NCI-H69 (cell line): ENCODE measurements around the gene LRSAM1.

Experiments
- DNase-seq: peaks from one replicate; lab custom pipeline; 2025; lab: John Stamatoyannopoulos, UW

LRSAM1 gene

DNA sequence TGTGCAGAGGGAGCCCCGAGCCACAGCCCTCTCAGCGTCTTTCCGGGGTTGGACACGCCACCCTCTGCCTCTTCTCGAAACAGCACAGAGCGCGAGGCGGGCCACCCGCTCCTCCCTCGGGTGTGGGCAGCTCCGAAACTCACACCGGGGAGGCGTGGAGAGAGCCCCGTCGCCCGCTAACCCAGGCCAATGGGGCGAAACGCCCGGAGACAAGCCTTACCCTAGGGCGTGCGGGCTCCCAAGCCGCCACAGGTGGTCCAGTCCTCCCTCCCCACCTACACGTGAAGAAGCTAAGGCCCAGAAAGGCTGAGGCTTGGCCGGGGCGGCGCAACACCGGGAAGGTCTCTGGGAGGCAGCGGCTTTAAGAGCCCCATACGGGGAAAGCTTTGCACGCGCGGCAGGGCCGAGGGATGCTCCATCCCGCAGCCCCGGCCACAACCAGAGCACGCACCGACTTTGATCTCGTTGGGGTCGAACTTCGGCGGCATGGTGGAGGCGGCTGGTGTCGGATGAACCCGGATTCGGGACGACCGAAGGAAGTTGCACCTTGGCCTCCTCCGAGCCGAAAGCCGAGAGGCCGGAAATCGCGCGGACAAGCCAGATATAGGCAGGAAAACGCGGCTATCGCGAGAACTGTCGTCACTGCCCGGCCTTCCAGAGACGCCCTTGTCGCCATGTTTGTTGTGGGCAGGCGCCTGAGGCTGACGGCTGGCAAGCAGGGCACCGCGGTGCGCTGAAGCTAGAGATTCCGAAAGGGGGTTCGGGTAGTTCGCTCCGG, at the start of gene LRSAM1, which contains the start of gene RPL12:
Gene LRSAM1, plus strand, starts transcription at position 681 of the 778 bp plus-strand sequence. CDS start 3,018 bp downstream, outside the sequence.
Gene RPL12, minus strand, starts transcription at position 577 of the 778 bp plus-strand sequence. Its CDS starts 89 bp downstream, at position 488.
- peak; percentile 97 for DNase-seq

- no peak for DNase-seq
Measured at GRCh38 chr9:127402401-127403090, 48.8 kb upstream of the LRSAM1 start.

GRCh38 chr9:127403507-127404192, 47.7 kb upstream of the LRSAM1 start:
- no peak for DNase-seq

DNA sequence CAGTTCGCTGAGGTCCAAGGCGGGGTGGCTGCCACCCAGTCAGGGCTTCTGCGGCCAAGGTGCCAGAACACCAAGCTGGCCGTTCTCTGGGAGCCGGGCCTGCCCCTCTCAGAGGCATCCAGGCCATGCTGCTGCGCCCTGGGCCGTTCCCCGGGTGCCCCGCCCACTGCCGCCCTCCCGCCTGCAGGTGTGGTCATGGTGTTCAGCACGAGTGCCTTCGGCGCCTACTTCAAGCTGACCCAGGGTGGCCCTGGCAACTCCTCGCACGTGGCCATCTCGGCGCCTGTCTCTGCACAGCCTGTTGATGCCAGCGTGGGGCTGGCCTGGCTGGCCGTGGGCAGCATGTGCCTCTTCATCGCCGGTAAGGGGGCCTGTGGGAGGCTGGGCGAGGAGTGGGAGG, 46.7 kb upstream of the LRSAM1 start:
- no peak for DNase-seq

DNA sequence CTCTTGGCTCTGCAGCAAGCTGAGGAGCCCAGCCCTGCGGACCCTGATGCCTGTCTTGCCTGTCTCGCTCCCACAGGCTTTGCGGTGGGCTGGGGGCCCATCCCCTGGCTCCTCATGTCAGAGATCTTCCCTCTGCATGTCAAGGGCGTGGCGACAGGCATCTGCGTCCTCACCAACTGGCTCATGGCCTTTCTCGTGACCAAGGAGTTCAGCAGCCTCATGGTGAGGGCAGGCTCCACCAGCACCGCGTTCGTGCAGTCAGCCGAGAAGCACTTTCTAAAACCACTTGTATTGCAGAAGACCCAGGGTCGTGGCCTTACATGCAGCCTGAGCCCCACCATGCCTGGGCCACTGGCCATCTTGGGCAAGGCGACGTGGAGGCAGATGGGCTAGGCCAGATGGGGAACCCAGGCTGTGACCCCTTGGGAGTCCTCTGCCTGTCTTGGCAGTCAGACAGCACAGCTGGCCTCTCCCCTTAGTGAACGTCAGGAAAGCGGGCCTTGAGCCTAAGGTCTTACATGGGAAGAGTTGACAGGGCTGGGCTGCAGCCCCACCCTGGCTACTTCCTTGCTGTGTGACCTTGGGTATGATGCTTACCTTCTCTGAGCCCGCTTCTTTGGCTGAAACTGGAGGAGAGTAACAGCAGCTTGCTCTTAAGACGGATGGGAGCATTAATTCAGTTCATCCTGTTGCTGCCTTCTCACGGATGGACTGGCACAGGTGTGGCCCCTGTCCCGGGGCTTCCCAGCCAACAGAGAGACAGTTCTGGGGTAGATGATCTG, 45.8 kb upstream of the LRSAM1 start:
- DNase-seq: no peak

DNA sequence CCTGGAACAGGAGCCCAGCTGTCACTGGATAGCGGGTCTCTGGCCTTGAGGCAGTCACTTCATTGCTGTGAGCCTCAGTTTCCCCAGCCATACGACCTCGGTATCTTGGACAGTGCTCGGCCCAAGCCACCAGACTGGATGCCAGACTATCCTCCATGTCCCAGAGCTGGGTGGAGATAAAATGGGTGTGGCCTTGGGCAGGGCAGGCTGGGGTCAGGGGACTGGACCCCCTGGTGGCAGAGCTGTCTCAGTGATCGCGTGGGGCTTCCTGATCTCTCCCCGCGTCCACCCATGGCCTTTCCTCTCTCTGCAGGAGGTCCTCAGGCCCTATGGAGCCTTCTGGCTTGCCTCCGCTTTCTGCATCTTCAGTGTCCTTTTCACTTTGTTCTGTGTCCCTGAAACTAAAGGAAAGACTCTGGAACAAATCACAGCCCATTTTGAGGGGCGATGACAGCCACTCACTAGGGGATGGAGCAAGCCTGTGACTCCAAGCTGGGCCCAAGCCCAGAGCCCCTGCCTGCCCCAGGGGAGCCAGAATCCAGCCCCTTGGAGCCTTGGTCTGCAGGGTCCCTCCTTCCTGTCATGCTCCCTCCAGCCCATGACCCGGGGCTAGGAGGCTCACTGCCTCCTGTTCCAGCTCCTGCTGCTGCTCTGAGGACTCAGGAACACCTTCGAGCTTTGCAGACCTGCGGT, 44.4 kb upstream of the LRSAM1 start:
- no peak for DNase-seq

GRCh38 chr9:127407492-127407843, 43.8 kb upstream of the LRSAM1 start:
- DNase-seq: no peak

DNA sequence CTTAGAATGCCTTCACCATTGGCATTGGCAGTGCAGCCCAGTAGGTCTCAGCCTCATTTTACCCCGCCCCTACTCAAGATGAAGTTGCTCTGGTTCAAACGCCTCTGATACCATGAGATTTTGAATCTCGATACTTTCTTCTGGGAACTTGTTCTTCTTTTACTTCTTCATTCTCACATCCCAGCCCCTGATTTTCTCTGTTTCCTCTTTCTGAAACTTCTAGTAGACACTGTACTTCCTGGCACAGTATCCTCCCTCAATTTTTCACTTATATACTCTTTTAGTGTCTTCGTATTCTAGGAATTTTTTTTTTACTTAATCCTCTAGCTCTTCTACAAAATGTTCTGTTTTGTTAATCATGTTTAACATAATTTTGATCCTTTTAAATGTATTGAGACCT, 40.2 kb upstream of the LRSAM1 start:
- no peak for DNase-seq

DNA sequence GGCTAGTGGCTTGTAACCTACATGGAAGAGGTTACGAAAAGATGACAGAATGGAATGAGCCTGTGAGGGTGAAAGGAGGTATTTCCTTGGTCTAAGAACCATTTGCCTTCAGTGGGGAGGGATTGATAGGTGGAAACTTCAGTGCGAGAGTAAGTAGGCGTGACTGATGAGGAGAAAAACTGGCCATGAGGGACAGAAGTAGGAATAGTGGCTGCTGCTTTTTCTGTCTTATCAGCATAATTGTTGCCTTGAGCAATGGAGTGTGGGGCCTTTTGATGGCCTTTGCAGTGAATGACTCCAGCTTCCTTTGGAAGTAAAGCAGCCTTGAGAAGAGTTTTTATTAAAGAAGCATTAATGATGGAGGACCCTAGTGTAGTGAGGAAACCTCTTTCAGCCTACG, 36.2 kb upstream of the LRSAM1 start:
- no peak for DNase-seq

GRCh38 chr9:127415657-127416056, 35.7 kb upstream of the LRSAM1 start:
- DNase-seq: no peak

GRCh38 chr9:127417131-127418036, 33.9 kb upstream of the LRSAM1 start:
- peak; percentile 44 for DNase-seq

DNA sequence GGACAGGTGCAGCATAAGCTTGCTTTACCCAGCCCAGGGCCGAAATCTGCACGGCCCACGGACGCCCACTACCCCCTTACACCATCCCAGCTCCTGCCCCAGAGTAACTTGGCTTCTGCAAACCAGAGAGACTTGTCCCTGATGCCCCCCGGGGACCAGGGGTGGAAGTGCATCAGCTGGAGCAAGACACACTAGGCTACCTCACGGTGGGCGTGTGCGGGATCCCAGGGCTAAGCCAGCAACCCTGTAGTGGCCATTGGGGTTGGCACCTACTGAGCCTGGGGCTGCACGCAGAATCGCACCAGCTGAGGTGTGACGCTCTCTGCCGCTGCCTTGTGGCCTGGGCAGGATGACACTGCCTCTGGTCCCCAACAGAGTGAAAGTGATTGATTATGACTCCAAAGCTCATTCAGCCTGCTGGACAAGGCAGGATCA, 33.3 kb upstream of the LRSAM1 start:
- peak; percentile 50 for DNase-seq

- no peak for DNase-seq
Measured at GRCh38 chr9:127419348-127419747, 32.0 kb upstream of the LRSAM1 start.

GRCh38 chr9:127421057-127421456, 30.3 kb upstream of the LRSAM1 start:
- no peak for DNase-seq

DNA sequence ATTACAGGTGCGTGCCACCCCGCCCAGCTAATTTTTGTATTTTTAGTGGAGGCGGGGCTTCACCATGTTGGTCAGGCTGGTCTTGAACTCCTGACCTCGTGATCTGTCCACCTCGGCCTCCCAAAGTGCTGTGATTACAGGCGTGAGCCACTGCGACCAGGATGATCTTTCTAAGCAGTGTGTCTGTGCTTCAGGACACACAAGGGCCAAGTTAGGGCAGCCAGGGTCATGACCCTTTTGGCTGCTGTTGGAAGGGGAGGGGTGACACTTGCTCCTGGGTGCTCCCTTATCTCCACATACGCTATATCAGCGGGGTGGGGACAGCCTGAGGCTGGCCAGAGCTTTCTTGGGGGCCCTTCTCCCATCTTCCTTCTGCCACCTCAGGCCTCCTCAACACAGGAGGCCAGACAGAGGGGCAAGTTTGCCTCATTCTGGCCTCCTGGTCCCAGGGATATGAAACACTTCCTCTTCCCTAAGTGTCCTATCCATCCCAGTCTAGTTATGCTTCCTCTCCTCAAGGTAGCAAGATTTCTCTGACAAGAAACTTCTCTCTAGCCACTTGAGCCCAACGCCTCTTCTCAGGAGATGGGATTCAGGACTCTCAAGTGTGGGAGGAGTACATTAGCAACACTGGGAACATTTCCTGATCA, 29.1 kb upstream of the LRSAM1 start:
- DNase-seq: no peak

GRCh38 chr9:127422787-127423186, 28.5 kb upstream of the LRSAM1 start:
- no peak for DNase-seq

DNA sequence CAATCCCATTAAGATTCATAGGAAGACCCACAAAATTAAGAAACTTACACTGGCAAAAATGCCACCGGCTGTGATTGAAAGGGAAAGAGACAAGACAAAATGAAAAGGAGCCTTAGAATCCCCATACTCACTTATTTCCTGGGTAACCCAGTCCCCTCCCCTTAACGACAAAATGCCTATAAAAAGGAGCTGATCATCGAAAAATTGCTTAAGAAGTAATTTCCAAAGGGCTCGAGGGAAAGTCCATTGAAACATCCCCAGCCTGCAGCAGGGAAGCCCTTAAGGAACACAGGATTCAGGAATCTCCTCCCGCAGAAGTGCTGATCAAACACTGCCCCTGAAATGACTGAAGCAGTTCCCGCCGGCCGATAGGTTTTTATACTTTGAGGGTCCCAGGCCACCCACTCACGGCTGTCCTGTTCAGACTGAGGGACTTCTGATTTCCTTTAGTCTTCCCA, 27.8 kb upstream of the LRSAM1 start:
- DNase-seq: no peak

DNA sequence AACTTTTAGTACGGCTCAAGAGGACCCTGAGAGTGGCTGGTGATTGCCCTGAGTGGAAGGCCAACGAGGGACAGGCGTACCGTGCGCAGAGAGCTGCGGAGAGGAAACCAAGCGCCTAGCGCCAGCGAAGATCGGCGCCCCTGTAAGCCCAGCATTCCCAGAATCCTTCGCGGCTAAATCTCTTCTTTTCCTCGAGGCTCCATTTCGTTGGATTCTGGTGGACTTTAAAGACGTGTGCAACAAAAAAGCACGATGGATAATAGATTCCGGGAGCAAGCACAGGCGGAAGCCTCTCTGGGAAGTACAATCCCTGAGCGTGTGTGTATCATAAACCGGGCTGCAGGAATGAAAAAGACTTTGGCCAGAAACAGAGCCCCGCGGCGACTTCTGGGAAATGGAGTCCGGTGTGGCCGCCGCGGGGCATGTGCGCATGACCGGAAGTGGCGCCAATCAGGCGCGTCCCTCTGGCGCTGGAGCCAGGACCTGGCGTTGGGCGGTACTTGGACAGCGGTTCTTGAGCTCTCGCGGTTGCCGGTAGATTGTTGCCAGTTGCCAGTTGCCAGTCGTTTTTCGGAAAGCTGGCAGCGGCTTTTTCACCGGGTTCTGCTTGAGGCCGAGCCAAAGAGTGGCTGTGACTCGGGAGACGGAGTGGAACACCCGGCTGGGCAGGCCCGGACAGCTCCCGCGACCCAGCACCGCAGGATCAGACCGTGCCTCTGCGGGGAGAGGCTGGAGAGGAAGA, 27.2 kb upstream of the LRSAM1 start, which contains the start of gene ZNF79:
Gene ZNF79, plus strand, starts transcription at position 449 of the 742 bp plus-strand sequence. CDS start 406 bp downstream, outside the sequence.
- DNase-seq: peak; percentile 94

GRCh38 chr9:127424676-127424999, 26.7 kb upstream of the LRSAM1 start:
- peak; percentile 61 for DNase-seq
